SK-N-SH (cell line): ENCODE results near the gene NDOR1. TPM values are rescaled to one million over a fixed set of nuclear protein-coding genes. Genes with fewer than 3 reads are reported as not detected.

Experiments
- CTCF ChIA-PET: fragments of 300-600, 350-600 bp; formaldehyde crosslinking; extraction: SDS; loops from one replicate; lab custom pipeline; 2021; lab: Yijun Ruan, JAX
- POLR2A ChIA-PET: fragments of 350-600 bp; sonication (Branson Sonifier 250); formaldehyde crosslinking; extraction: SDS; loops from one replicate; lab custom pipeline; 2020; ENCODE audit warnings: antibody characterized with exemption, inconsistent platforms; lab: Yijun Ruan, JAX
- DNase-seq: peaks from one replicate; pipeline ENCODE4 v3.0.0; 2012
- H2AFZ ChIP-seq: fragments of 200-600 bp; sonication (generic); 2 replicates; pipeline ENCODE4 v1.8.1; 2016; ENCODE audit warnings: antibody characterized with exemption, mild to moderate bottlenecking, low read depth
- H3F3A ChIP-seq: fragments of 200-600 bp; sonication (generic); replicated peaks from 2 replicates; pipeline ENCODE3; 2016; ENCODE audit warnings: antibody characterized with exemption, mild to moderate bottlenecking; ENCODE audit not compliant: insufficient read depth
- H3K27ac ChIP-seq, 2 experiments: fragments of 200-500 bp in 1 of 2; fragments of 200-600 bp in 1 of 2; sonication (Bioruptor generic) in 1 of 2; sonication (generic), shearing (Covaris generic) in 1 of 2; 2 replicates each; pipeline versions ENCODE4 v1.5.1 to v1.6.1; 2014 to 2016; ENCODE audit warnings: low read depth in 2 of 2, inconsistent platforms in 1 of 2, low read length in 1 of 2, mild to moderate bottlenecking in 1 of 2, mixed read lengths in 1 of 2
- H3K27me3 ChIP-seq: fragments of 200-600 bp; sonication (generic), shearing (Covaris generic); 2 replicates; pipeline ENCODE4 v1.6.1; 2016; ENCODE audit warnings: mixed run types; ENCODE audit not compliant: insufficient read depth
- H3K36me3 ChIP-seq, 2 experiments: fragments of 200-500 bp in 1 of 2; fragments of 200-600 bp in 1 of 2; sonication (Bioruptor generic) in 1 of 2; sonication (generic) in 1 of 2; replicated peaks in 1 of 2; 2 replicates each; pipeline versions ENCODE3 to v1.5.1; 2014 to 2016; ENCODE audit warnings: low read length in 1 of 2, mild to moderate bottlenecking in 1 of 2; ENCODE audit not compliant: insufficient read depth in 2 of 2, control insufficient read depth in 1 of 2
- H3K4me1 ChIP-seq, 2 experiments: fragments of 200-500 bp in 1 of 2; fragments of 200-600 bp in 1 of 2; sonication (Bioruptor generic) in 1 of 2; sonication (generic), shearing (Covaris generic) in 1 of 2; 2 replicates each; pipeline versions ENCODE4 v1.5.1 to v1.6.1; 2014 to 2016; ENCODE audit warnings: low read depth in 1 of 2, low read length in 1 of 2, mixed run types in 1 of 2; ENCODE audit not compliant: insufficient read depth in 2 of 2, control insufficient read depth in 1 of 2
- H3K4me2 ChIP-seq: fragments of 200-600 bp; sonication (generic), shearing (Covaris generic); 2 replicates; pipeline ENCODE4 v1.6.1; 2017; ENCODE audit warnings: mixed run types
- H3K4me3 ChIP-seq, 2 experiments: fragments of 200-500 bp in 1 of 2; fragments of 200-600 bp in 1 of 2; sonication (Bioruptor generic) in 1 of 2; sonication (generic), shearing (Covaris generic) in 1 of 2; 2 replicates each; pipeline versions ENCODE4 v1.5.1 to v1.8.1; 2014 to 2016; ENCODE audit warnings: low read depth in 2 of 2, inconsistent platforms in 1 of 2, low read length in 1 of 2, mild to moderate bottlenecking in 1 of 2, mixed read lengths in 1 of 2, moderate library complexity in 1 of 2
- H3K79me2 ChIP-seq: fragments of 200-600 bp; sonication (generic); 2 replicates; pipeline ENCODE4 v1.8.1; 2017; ENCODE audit warnings: mild to moderate bottlenecking; ENCODE audit not compliant: insufficient read depth
- H3K9ac ChIP-seq: fragments of 200-600 bp; sonication (generic); 2 replicates; pipeline ENCODE4 v1.6.1; 2017; ENCODE audit warnings: mixed run types
- H3K9me2 ChIP-seq: fragments of 200-600 bp; sonication (generic); 2 replicates; pipeline ENCODE4 v1.6.1; 2017; ENCODE audit warnings: mixed run types
- H3K9me3 ChIP-seq: fragments of 200-600 bp; sonication (generic); 2 replicates; pipeline ENCODE4 v1.6.1; 2017; ENCODE audit warnings: mixed run types, mild to moderate bottlenecking, moderate library complexity
- H4K20me1 ChIP-seq: fragments of 200-600 bp; sonication (generic); 2 replicates; pipeline ENCODE4 v1.6.1; 2017; ENCODE audit warnings: mild to moderate bottlenecking, mixed run types; ENCODE audit not compliant: insufficient read depth
- CHD2 ChIP-seq: fragments of 150-350 bp; IDR thresholded peaks from 2 replicates; pipeline ENCODE4 v1.6.1; 2018; ENCODE audit warnings: low read length; ENCODE audit not compliant: partially characterized antibody
- CTCF ChIP-seq: fragments of 200-600 bp; sonication (generic); IDR thresholded peaks from 2 replicates; pipeline ENCODE4 v1.6.1; 2017; ENCODE audit warnings: antibody characterized with exemption, mild to moderate bottlenecking, moderate library complexity
- EZH2phosphoT487 ChIP-seq: fragments of 200-600 bp; sonication (generic); IDR thresholded peaks from 2 replicates; pipeline ENCODE4 v1.6.1; 2017; ENCODE audit warnings: low read depth, mixed run types, mild to moderate bottlenecking, antibody characterized with exemption, moderate library complexity, borderline replicate concordance
- GATA2 ChIP-seq: sonication (generic); formaldehyde crosslinking; IDR thresholded peaks from 2 replicates; pipeline ENCODE4 v1.5.0; 2020; ENCODE audit warnings: mild to moderate bottlenecking, missing genetic modification reagents
- IRF3 ChIP-seq: fragments of 150-350 bp; IDR thresholded peaks from 2 replicates; pipeline ENCODE4 v1.6.1; 2016; ENCODE audit warnings: mild to moderate bottlenecking, low read depth, low read length
- JUND ChIP-seq: IDR thresholded peaks from 2 replicates; pipeline ENCODE4 v1.4.0; 2012
- MAX ChIP-seq: IDR thresholded peaks from 2 replicates; pipeline ENCODE4 v1.4.0; 2012; ENCODE audit warnings: low read depth
- NFIC ChIP-seq: IDR thresholded peaks from 2 replicates; pipeline ENCODE4 v1.4.0; 2012; ENCODE audit warnings: borderline replicate concordance
- NRF1 ChIP-seq: IDR thresholded peaks from 2 replicates; pipeline ENCODE4 v1.6.1; 2012; ENCODE audit warnings: low read depth, mild to moderate bottlenecking, low read length
- PBX3 ChIP-seq: IDR thresholded peaks from 2 replicates; pipeline ENCODE4; 2012
- RAD21 ChIP-seq: IDR thresholded peaks from 2 replicates; pipeline ENCODE4 v1.6.1; 2012; ENCODE audit warnings: mild to moderate bottlenecking, low read length
- REST ChIP-seq: IDR thresholded peaks from 2 replicates; pipeline ENCODE4 v1.6.1; 2012; ENCODE audit warnings: mild to moderate bottlenecking, low read depth, low read length, moderate library complexity
- SMC3 ChIP-seq: IDR thresholded peaks from 2 replicates; pipeline ENCODE4 v1.6.1; 2012; ENCODE audit warnings: low read depth, low read length, improper control_type of control experiment
- TEAD4 ChIP-seq: IDR thresholded peaks from 2 replicates; pipeline ENCODE4 v1.4.0; 2012; ENCODE audit warnings: mild to moderate bottlenecking, borderline replicate concordance; ENCODE audit not compliant: insufficient read depth
- YY1 ChIP-seq: IDR thresholded peaks from 2 replicates; pipeline ENCODE4 v1.4.0; 2012; ENCODE audit warnings: low read depth, mild to moderate bottlenecking
- ZBTB33 ChIP-seq: IDR thresholded peaks from 2 replicates; pipeline ENCODE4 v1.4.0; 2012; ENCODE audit warnings: low read depth, borderline replicate concordance
- WGBS: methylation state at CpG from one replicate; pipeline ENCODE4 v1.1.6; 2017; ENCODE audit warnings: low lambda C conversion rate; 5-methylcytosine and 5-hydroxymethylcytosine counted together
- polyA plus RNA-seq, 3 experiments: library from polyadenylated mRNA; depleted of rRNA; stranded (reverse); fragments of >200 nt; gene quantifications; 2 replicates each; pipeline ENCODE4 v1.2.3, GENCODE V29; 2012

Gene NDOR1
- polyA plus RNA-seq, 1 of the 3 experiments (the other 2 are of a cell fraction): 8.6 TPM

- H3K9ac ChIP-seq: no peak overlapping the region
- H4K20me1 ChIP-seq: peaks cover 67% of the 10 kb centered on the region
- no peaks in the 10 kb centered on the region for H3K9me3 ChIP-seq
- H3K4me3 ChIP-seq: no peak overlapping the region
- H3F3A ChIP-seq: peaks cover 8% of the 10 kb centered on the region
- TF ChIP-seq REST (no peak), PBX3 (no peak), GATA2 (CRISPR knock-in tag) (no peak), EZH2phosphoT487 (no peak), YY1 (no peak), ZBTB33 (no peak), NFIC (no peak), CHD2 (no peak), RAD21 (no peak), IRF3 (no peak), NRF1 (no peak), SMC3 (no peak), MAX (no peak), TEAD4 (no peak), JUND (no peak), CTCF (no peak)
- H3K4me2 ChIP-seq: no peak overlapping the region
- ChIA-PET POLR2A (interaction anchor here (1.4 kb wide), 1 partner anchor 65 kb away, joined by 3 read pairs; no protein-coding TSS in a partner anchor), CTCF (interaction anchor here (1.3 to 2.0 kb wide), 4 partner anchors 28 to 165 kb away, joined by 3 to 9 read pairs (median 4); partner anchors contain the start of genes NPDC1 and RNF224)
- peaks cover 3 to 21% of the 10 kb centered on the region in 2 experiments for H3K36me3 ChIP-seq
- H3K27ac ChIP-seq: no peak overlapping the region
- H2AFZ ChIP-seq: no peak overlapping the region
- DNase-seq: no peak
- 77% methylated on average over 9 of the region's 16 CpGs for WGBS
- H3K79me2 ChIP-seq: peaks cover 73% of the 10 kb centered on the region
- H3K4me1 ChIP-seq: peaks cover 15 to 26% of the 10 kb centered on the region in 2 experiments
- H3K9me2 ChIP-seq: no peaks in the 10 kb centered on the region
- no peaks in the 10 kb centered on the region for H3K27me3 ChIP-seq
Measured at GRCh38 chr9:137194388-137194787, 11.1 kb upstream of the NDOR1 start.
